ENCODE measurements around the gene TAGLN3.

TAGLN3 gene

GRCh38 chr3:111975131-111975530 lies 23.6 kb upstream of the TAGLN3 start:
- Histone ChIP-seq H3K4me3 (ENCODE audit: low read depth in 1 of 5, low read length in 5 of 5) (no peak overlapping the region), H3K4me1 (ENCODE audit: control insufficient read depth in 5 of 5, insufficient read depth in 5 of 5, low read length in 5 of 5) (peaks cover 0 to 14% (median 10%) of the 10 kb centered on the region in 5 donors), H3K9me3 (ENCODE audit: control insufficient read depth in 5 of 5, low read length in 5 of 5) (no peaks in the 10 kb centered on the region), H3K36me3 (ENCODE audit: control insufficient read depth in 5 of 5, insufficient read depth in 5 of 5, low read length in 5 of 5) (peaks cover 20 to 41% (median 38%) of the 10 kb centered on the region in 5 donors), H3K27me3 (ENCODE audit: control insufficient read depth in 5 of 5, insufficient read depth in 4 of 5, low read length in 5 of 5) (no peaks in the 10 kb centered on the region), H3K27ac (ENCODE audit: low read depth, low read length) (no peak overlapping the region), H3K9ac (ENCODE audit: low read length in 5 of 5) (no peak overlapping the region)

- no peak overlapping the region for H3K4me3 ChIP-seq (ENCODE audit: low read depth in 1 of 5, low read length in 5 of 5)
- H3K36me3 ChIP-seq (ENCODE audit: control insufficient read depth in 5 of 5, insufficient read depth in 5 of 5, low read length in 5 of 5), result peaks cover 13 to 35% (median 28%) of the 10 kb centered on the region in 5 donors
- H3K27ac ChIP-seq (ENCODE audit: low read depth, low read length), result no peak overlapping the region
- H3K27me3 ChIP-seq (ENCODE audit: control insufficient read depth in 5 of 5, insufficient read depth in 4 of 5, low read length in 5 of 5), result no peaks in the 10 kb centered on the region
- peaks cover 0 to 23% (median 19%) of the 10 kb centered on the region in 5 donors for H3K4me1 ChIP-seq (ENCODE audit: control insufficient read depth in 5 of 5, insufficient read depth in 5 of 5, low read length in 5 of 5)
- H3K9ac ChIP-seq (ENCODE audit: low read length in 5 of 5), result no peak overlapping the region
- H3K9me3 ChIP-seq (ENCODE audit: control insufficient read depth in 5 of 5, low read length in 5 of 5), result no peaks in the 10 kb centered on the region
Measured at GRCh38 chr3:111976254-111976653, 22.5 kb upstream of the TAGLN3 start.

- H3K27me3 ChIP-seq (ENCODE audit: control insufficient read depth in 5 of 5, insufficient read depth in 4 of 5, low read length in 5 of 5), result no peaks in the 10 kb centered on the region
- H3K36me3 ChIP-seq (ENCODE audit: control insufficient read depth in 5 of 5, insufficient read depth in 5 of 5, low read length in 5 of 5), result peaks cover 7 to 17% (median 11%) of the 10 kb centered on the region in 5 donors
- peak within 1 kb of the TSS; percentile 66 to 87 (median 84) for H3K9ac ChIP-seq (ENCODE audit: low read length in 5 of 5)
- peak within 1 kb of the TSS; percentile 56 for H3K27ac ChIP-seq (ENCODE audit: low read depth, low read length)
- H3K4me3 ChIP-seq (ENCODE audit: low read depth in 1 of 5, low read length in 5 of 5), result peak within 1 kb of the TSS; percentile 86 to 99 (median 98)
- no peaks in the 10 kb centered on the region for H3K9me3 ChIP-seq (ENCODE audit: control insufficient read depth in 5 of 5, low read length in 5 of 5)
- H3K4me1 ChIP-seq (ENCODE audit: control insufficient read depth in 5 of 5, insufficient read depth in 5 of 5, low read length in 5 of 5), result peaks cover 0 to 28% (median 27%) of the 10 kb centered on the region in 5 donors
Measured at GRCh38 chr3:111978583-111979433, 19.9 kb upstream of the TAGLN3 start, which contains the start of gene ABHD10. Gene ABHD10, plus strand, starts transcription at chr3:111979026. Its CDS starts 36 bp downstream, at chr3:111979062.

- H3K4me3 ChIP-seq (ENCODE audit: low read depth in 1 of 5, low read length in 5 of 5), result peak overlapping the region; percentile 86 to 99 (median 98)
- H3K9ac ChIP-seq (ENCODE audit: low read length in 5 of 5), result peak overlapping the region; percentile 66 to 87 (median 84)
- H3K27ac ChIP-seq (ENCODE audit: low read depth, low read length), result peak overlapping the region; percentile 56
- no peaks in the 10 kb centered on the region for H3K9me3 ChIP-seq (ENCODE audit: control insufficient read depth in 5 of 5, low read length in 5 of 5)
- peaks cover 0 to 11% (median 5%) of the 10 kb centered on the region in 5 donors for H3K36me3 ChIP-seq (ENCODE audit: control insufficient read depth in 5 of 5, insufficient read depth in 5 of 5, low read length in 5 of 5)
- peaks cover 0 to 28% (median 27%) of the 10 kb centered on the region in 5 donors for H3K4me1 ChIP-seq (ENCODE audit: control insufficient read depth in 5 of 5, insufficient read depth in 5 of 5, low read length in 5 of 5)
- H3K27me3 ChIP-seq (ENCODE audit: control insufficient read depth in 5 of 5, insufficient read depth in 4 of 5, low read length in 5 of 5), result no peaks in the 10 kb centered on the region
Measured at GRCh38 chr3:111979434-111980038, 19.2 kb upstream of the TAGLN3 start.

GRCh38 chr3:111980716-111981456 lies 17.8 kb upstream of the TAGLN3 start:
- H3K9ac ChIP-seq (ENCODE audit: low read length in 5 of 5), result no peak overlapping the region
- H3K36me3 ChIP-seq (ENCODE audit: control insufficient read depth in 5 of 5, insufficient read depth in 5 of 5, low read length in 5 of 5), result peaks cover 0 to 5% (median 0%) of the 10 kb centered on the region in 5 donors
- H3K4me3 ChIP-seq (ENCODE audit: low read depth in 1 of 5, low read length in 5 of 5), result no peak overlapping the region
- no peaks in the 10 kb centered on the region for H3K27me3 ChIP-seq (ENCODE audit: control insufficient read depth in 5 of 5, insufficient read depth in 4 of 5, low read length in 5 of 5)
- no peak overlapping the region for H3K27ac ChIP-seq (ENCODE audit: low read depth, low read length)
- peaks cover 0 to 28% (median 27%) of the 10 kb centered on the region in 5 donors for H3K4me1 ChIP-seq (ENCODE audit: control insufficient read depth in 5 of 5, insufficient read depth in 5 of 5, low read length in 5 of 5)
- H3K9me3 ChIP-seq (ENCODE audit: control insufficient read depth in 5 of 5, low read length in 5 of 5), result no peaks in the 10 kb centered on the region

GRCh38 chr3:111981457-111981763 lies 17.3 kb upstream of the TAGLN3 start:
- peaks cover 0 to 3% (median 0%) of the 10 kb centered on the region in 5 donors for H3K36me3 ChIP-seq (ENCODE audit: control insufficient read depth in 5 of 5, insufficient read depth in 5 of 5, low read length in 5 of 5)
- no peaks in the 10 kb centered on the region for H3K9me3 ChIP-seq (ENCODE audit: control insufficient read depth in 5 of 5, low read length in 5 of 5)
- H3K4me1 ChIP-seq (ENCODE audit: control insufficient read depth in 5 of 5, insufficient read depth in 5 of 5, low read length in 5 of 5), result peaks cover 0 to 28% (median 27%) of the 10 kb centered on the region in 5 donors
- H3K27ac ChIP-seq (ENCODE audit: low read depth, low read length), result no peak overlapping the region
- peak overlapping the region in 1 of 5 donors; percentile 39 for H3K9ac ChIP-seq (ENCODE audit: low read length in 5 of 5)
- no peak overlapping the region for H3K4me3 ChIP-seq (ENCODE audit: low read depth in 1 of 5, low read length in 5 of 5)
- no peaks in the 10 kb centered on the region for H3K27me3 ChIP-seq (ENCODE audit: control insufficient read depth in 5 of 5, insufficient read depth in 4 of 5, low read length in 5 of 5)

GRCh38 chr3:111984636-111985298 lies 14.0 kb upstream of the TAGLN3 start:
- Histone ChIP-seq H3K27me3 (ENCODE audit: control insufficient read depth in 5 of 5, insufficient read depth in 4 of 5, low read length in 5 of 5) (no peaks in the 10 kb centered on the region), H3K9me3 (ENCODE audit: control insufficient read depth in 5 of 5, low read length in 5 of 5) (no peaks in the 10 kb centered on the region), H3K4me1 (ENCODE audit: control insufficient read depth in 5 of 5, insufficient read depth in 5 of 5, low read length in 5 of 5) (peaks cover 0 to 22% (median 16%) of the 10 kb centered on the region in 5 donors), H3K36me3 (ENCODE audit: control insufficient read depth in 5 of 5, insufficient read depth in 5 of 5, low read length in 5 of 5) (peaks cover 3 to 22% (median 17%) of the 10 kb centered on the region in 5 donors), H3K4me3 (ENCODE audit: low read depth in 1 of 5, low read length in 5 of 5) (no peak overlapping the region), H3K9ac (ENCODE audit: low read length in 5 of 5) (no peak overlapping the region), H3K27ac (ENCODE audit: low read depth, low read length) (no peak overlapping the region)

GRCh38 chr3:111986800-111987199 lies 11.9 kb upstream of the TAGLN3 start:
- Histone ChIP-seq H3K27me3 (ENCODE audit: control insufficient read depth in 5 of 5, insufficient read depth in 4 of 5, low read length in 5 of 5) (no peaks in the 10 kb centered on the region), H3K9me3 (ENCODE audit: control insufficient read depth in 5 of 5, low read length in 5 of 5) (no peaks in the 10 kb centered on the region), H3K9ac (ENCODE audit: low read length in 5 of 5) (no peak overlapping the region), H3K4me3 (ENCODE audit: low read depth in 1 of 5, low read length in 5 of 5) (no peak overlapping the region), H3K36me3 (ENCODE audit: control insufficient read depth in 5 of 5, insufficient read depth in 5 of 5, low read length in 5 of 5) (peaks cover 8 to 29% (median 23%) of the 10 kb centered on the region in 5 donors), H3K27ac (ENCODE audit: low read depth, low read length) (no peak overlapping the region), H3K4me1 (ENCODE audit: control insufficient read depth in 5 of 5, insufficient read depth in 5 of 5, low read length in 5 of 5) (peaks cover 0 to 3% (median 2%) of the 10 kb centered on the region in 5 donors)

GRCh38 chr3:111989061-111989678 lies 9.6 kb upstream of the TAGLN3 start:
- no peak overlapping the region for H3K4me3 ChIP-seq (ENCODE audit: low read depth in 1 of 5, low read length in 5 of 5)
- H3K9me3 ChIP-seq (ENCODE audit: control insufficient read depth in 5 of 5, low read length in 5 of 5), result no peaks in the 10 kb centered on the region
- no peaks in the 10 kb centered on the region for H3K4me1 ChIP-seq (ENCODE audit: control insufficient read depth in 5 of 5, insufficient read depth in 5 of 5, low read length in 5 of 5)
- H3K27ac ChIP-seq (ENCODE audit: low read depth, low read length), result no peak overlapping the region
- peaks cover 20 to 37% (median 23%) of the 10 kb centered on the region in 5 donors for H3K36me3 ChIP-seq (ENCODE audit: control insufficient read depth in 5 of 5, insufficient read depth in 5 of 5, low read length in 5 of 5)
- no peaks in the 10 kb centered on the region for H3K27me3 ChIP-seq (ENCODE audit: control insufficient read depth in 5 of 5, insufficient read depth in 4 of 5, low read length in 5 of 5)
- H3K9ac ChIP-seq (ENCODE audit: low read length in 5 of 5), result no peak overlapping the region
